A549 (cell line): ENCODE data around the gene ZBTB11.

Experiments
- CEBPB ChIP-seq, 2 experiments: fragments of >200 bp in 1 of 2; sonication (Bioruptor Twin) in 1 of 2; formaldehyde crosslinking in 1 of 2; IDR thresholded peaks; 2 replicates each; pipeline ENCODE4 v1.6.1; 2012 to 2016
- CTCF ChIP-seq: fragments of >200 bp; sonication (Bioruptor Twin); formaldehyde crosslinking; IDR thresholded peaks from 3 replicates; pipeline ENCODE4 v1.5.1; 2016
- E2F6 ChIP-seq: IDR thresholded peaks from 2 replicates; pipeline ENCODE4 v1.6.1; 2012; ENCODE audit warnings: low read depth, borderline replicate concordance
- JUN ChIP-seq, 2 experiments: fragments of >200 bp; sonication (Bioruptor Twin); formaldehyde crosslinking; IDR thresholded peaks; 2 replicates in 1 of 2; 3 replicates in 1 of 2; pipeline ENCODE4 v1.6.1; 2016 to 2017
- JUNB ChIP-seq: fragments of >200 bp; sonication (Bioruptor Twin); formaldehyde crosslinking; IDR thresholded peaks from 2 replicates; pipeline ENCODE4 v1.6.1; 2016
- MAX ChIP-seq: IDR thresholded peaks from 2 replicates; pipeline ENCODE4 v1.6.1; 2012
- MYC ChIP-seq: IDR thresholded peaks from 2 replicates; pipeline ENCODE4 v1.6.1; 2012; ENCODE audit warnings: mild to moderate bottlenecking, inconsistent platforms, low read length, improper control_type of control experiment, borderline replicate concordance
- NR3C1 ChIP-seq: fragments of >200 bp; sonication (Bioruptor Twin); formaldehyde crosslinking; IDR thresholded peaks from 3 replicates; pipeline ENCODE4 v1.6.1; 2017
- PBX3 ChIP-seq: IDR thresholded peaks from 2 replicates; pipeline ENCODE4 v1.6.1; 2012
- POLR2A ChIP-seq: IDR thresholded peaks from 2 replicates; pipeline ENCODE4 v1.6.1; 2012; ENCODE audit warnings: mild to moderate bottlenecking, low read length
- REST ChIP-seq: fragments of 200-600 bp; sonication (generic); IDR thresholded peaks from 2 replicates; pipeline ENCODE4 v1.6.1; 2016; ENCODE audit warnings: antibody characterized with exemption, mild to moderate bottlenecking, moderate library complexity
- SMC3 ChIP-seq: fragments of >200 bp; sonication (Bioruptor Twin); formaldehyde crosslinking; IDR thresholded peaks from 3 replicates; pipeline ENCODE4 v1.6.1; 2018; ENCODE audit warnings: inconsistent platforms
- ZC3H11A ChIP-seq: fragments of 450-650 bp; IDR thresholded peaks from 2 replicates; pipeline ENCODE4 v1.6.1; 2014; ENCODE audit warnings: antibody characterized with exemption, mild to moderate bottlenecking

- TF ChIP-seq JUNB (no peak), CTCF (no peak), E2F6 (no peak), PBX3 (no peak), MYC (no peak), NR3C1 (no peak), MAX (no peak), POLR2A (no peak), REST (no peak), SMC3 (no peak), JUN (IDR thresholded peaks at IDR 0.05) (no peak), CEBPB (IDR thresholded peaks at IDR 0.05) (no peak), ZC3H11A (no peak)
These were observed 38.6 kb downstream of the ZBTB11 start for GRCh38 chr3:101638261-101638745.
